ENCODE measurements around the gene SGK1.
A peak's percentile ranks its signal among the peaks of the same experiment; 100 is the strongest.
"Not testable (repeated sequence)": the region's sequence is repeated elsewhere in the genome, so short reads cannot be mapped to it uniquely, and the experiment has no call there.

Gene SGK1

GRCh38 chr6:134255280-134255679 lies 62.6 kb downstream of the SGK1 start:
- not testable (repeated sequence) for DNase-seq (ENCODE audit: low read depth in 2 of 3, low spot score in 1 of 3)

- no peak for DNase-seq (ENCODE audit: low read depth in 2 of 3, low spot score in 1 of 3)
Measured at GRCh38 chr6:134254118-134254517, 63.8 kb downstream of the SGK1 start.

DNA sequence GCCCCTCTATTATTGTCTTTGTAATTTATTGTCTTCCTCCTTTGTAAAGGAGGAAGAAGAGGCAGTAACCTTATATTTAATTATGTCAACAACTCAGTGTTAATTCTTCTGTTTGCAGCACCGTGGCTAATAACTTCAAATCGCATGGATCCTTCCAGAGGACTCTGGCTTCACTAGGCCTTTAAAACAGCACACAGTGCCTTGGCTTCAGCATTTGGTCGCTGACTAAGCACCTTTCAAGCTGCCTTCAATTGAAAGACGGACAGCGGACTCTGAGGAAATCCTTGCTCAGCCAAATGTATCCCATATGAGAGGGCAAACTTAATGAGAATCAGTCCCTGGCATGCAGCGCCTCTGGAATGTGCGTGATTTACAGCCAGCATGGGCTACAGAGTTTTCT lies 64.2 kb downstream of the SGK1 start:
- no peak for DNase-seq (ENCODE audit: low read depth in 2 of 3, low spot score in 1 of 3)

- no peak for DNase-seq (ENCODE audit: low read depth in 2 of 3, low spot score in 1 of 3)
Measured at GRCh38 chr6:134251320-134251719, 66.6 kb downstream of the SGK1 start.

DNA sequence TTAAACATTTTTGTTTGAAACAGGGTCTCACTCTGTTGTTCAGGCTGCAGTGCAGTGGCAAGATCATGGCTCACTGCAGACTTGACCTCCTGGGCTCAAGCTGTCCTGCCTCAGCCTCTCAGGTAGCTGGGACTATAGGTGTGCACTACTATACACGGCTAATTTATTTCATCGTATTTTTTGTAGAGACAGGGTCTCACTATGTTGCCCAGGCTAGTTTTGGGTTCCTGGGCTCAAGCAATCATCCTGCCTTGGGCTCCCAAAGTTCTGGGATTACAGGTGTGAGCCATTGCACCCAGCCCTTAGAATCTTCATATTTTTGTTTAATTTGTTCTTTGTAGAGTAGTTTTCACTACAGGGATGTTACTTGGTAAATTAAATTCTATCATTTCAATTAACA lies 67.1 kb downstream of the SGK1 start:
- no peak for DNase-seq (ENCODE audit: low read depth in 2 of 3, low spot score in 1 of 3)

GRCh38 chr6:134249759-134250602 lies 67.9 kb downstream of the SGK1 start:
- DNase-seq (ENCODE audit: low read depth in 2 of 3, low spot score in 1 of 3) = no peak

- DNase-seq (ENCODE audit: low read depth in 2 of 3, low spot score in 1 of 3) = no peak
Measured at GRCh38 chr6:134249239-134249758, 68.6 kb downstream of the SGK1 start.

DNA sequence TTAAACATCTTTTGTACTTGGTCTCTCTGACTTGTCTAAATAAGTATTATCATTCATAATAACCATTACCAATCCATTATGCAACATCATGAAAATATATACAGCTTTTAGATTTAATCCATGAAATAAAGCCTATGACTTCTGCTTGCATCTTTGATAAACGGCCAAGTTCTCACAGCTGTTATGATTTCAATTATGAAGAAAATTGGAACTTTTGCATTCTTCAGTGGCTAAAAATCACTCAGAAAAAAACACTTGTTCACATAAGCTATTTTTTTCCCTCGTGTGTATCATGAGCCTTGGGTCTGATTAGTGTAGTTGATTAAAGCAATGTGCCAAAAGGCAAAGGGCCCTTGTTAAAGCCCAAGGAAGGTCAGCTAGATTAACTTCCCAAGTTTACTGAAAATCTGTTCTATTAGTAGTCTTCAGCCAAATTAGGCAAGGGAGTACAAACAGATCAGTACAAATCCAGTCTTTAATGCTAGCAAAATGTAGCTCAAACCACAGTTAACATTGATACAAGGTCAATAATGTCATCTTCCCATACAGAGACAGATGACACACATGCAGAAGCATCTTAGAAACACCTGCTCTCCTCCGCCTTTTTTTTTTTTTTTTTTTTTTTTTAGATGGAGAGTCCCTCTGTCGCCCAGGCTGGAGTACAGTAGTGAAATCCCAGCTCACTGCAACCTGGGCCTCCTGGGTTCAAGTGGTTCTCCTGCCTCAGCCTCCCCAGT lies 69.9 kb downstream of the SGK1 start:
- no peak for DNase-seq (ENCODE audit: low read depth in 2 of 3, low spot score in 1 of 3)

- DNase-seq (ENCODE audit: low read depth in 2 of 3, low spot score in 1 of 3) = peak; percentile 43 to 67 (median 57)
Measured at GRCh38 chr6:134247231-134247833, 70.6 kb downstream of the SGK1 start.

DNA sequence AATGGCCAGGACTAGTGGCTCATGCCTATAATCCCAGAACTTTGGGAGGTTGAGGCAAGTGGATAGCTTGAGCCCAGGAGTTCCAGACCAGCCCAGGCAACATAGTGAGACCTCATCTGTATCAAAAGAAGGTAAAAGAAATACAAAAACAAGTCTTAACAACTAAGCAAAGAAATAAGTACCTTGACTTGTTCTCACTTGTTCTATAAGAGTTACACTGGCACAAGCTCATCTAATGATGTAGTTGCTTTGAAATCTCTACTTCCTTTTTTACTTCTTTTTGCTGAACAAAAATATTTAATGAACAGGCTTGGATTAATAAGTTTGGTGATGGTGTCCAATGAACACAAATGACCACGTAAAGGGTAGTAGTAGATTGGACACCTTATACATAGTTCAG lies 72.2 kb downstream of the SGK1 start:
- no peak for DNase-seq (ENCODE audit: low read depth in 2 of 3, low spot score in 1 of 3)

- no peak for DNase-seq (ENCODE audit: low read depth in 2 of 3, low spot score in 1 of 3)
Measured at GRCh38 chr6:134245041-134245440, 72.9 kb downstream of the SGK1 start.

GRCh38 chr6:134240665-134241431 lies 77.1 kb downstream of the SGK1 start:
- peak; percentile 40 to 47 (median 42) for DNase-seq (ENCODE audit: low read depth in 2 of 3, low spot score in 1 of 3)

DNA sequence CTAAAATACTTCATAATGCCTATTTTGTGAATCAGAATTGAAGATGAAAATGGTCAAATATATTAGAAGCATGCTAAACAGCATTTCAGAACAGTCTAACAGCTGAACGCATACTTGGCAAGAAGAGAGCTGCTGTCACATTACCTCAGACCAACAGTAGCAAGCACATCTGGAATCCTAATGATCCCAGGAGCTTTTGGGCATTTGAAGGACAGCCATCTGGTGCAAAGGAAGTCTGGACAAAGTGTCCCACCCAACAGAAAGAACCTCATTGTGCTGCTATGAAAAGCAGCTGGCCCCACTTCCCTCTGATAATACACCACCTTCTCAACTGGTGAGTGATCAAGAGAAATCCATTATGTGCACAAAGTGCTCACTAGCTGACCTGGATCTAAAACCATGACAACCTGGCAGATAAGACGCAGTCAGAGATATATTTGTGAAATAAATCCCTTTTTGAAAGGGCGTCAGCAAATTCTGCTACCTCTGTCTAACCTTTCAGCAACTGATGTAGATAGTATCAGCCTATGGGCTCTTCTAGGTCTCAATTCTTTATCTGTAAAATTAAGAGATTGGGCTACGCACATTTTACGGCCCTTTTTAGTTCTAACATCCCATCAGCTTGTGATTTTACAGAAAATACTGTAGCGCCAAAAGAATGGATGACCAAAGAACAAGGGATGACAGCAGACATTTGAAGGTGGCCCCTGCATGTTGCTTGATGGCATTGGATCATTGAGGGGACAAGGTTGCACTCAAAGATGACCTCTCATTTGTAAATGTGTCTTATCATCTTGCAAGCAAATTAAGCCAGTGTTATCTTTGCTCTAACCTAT lies 78.7 kb downstream of the SGK1 start:
- no peak for DNase-seq (ENCODE audit: low read depth in 2 of 3, low spot score in 1 of 3)

DNA sequence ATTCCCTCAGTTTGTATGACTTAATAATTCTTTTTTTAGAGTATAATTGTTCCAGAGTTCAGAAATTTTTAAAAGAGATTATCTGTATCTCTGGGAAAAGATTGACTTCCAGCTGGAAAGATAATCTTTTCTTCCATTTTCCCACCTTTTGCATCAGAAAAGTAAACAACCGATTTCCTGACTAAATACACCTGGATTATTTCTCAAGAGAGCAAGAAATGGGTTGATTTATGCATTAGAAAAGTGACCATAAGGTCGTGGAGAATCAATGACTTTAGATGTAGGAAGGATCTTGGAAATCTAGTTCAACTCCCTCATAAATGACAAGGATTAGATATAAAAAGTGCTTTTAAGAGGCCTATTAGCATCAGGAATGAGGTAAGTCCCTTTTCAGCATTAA lies 79.9 kb downstream of the SGK1 start:
- no peak for DNase-seq (ENCODE audit: low read depth in 2 of 3, low spot score in 1 of 3)

- DNase-seq (ENCODE audit: low read depth in 2 of 3, low spot score in 1 of 3) = no peak
Measured at GRCh38 chr6:134235937-134236751, 81.8 kb downstream of the SGK1 start.

- DNase-seq (ENCODE audit: low read depth in 2 of 3, low spot score in 1 of 3) = not testable (repeated sequence)
Measured at GRCh38 chr6:134235334-134235733, 82.6 kb downstream of the SGK1 start.

DNA sequence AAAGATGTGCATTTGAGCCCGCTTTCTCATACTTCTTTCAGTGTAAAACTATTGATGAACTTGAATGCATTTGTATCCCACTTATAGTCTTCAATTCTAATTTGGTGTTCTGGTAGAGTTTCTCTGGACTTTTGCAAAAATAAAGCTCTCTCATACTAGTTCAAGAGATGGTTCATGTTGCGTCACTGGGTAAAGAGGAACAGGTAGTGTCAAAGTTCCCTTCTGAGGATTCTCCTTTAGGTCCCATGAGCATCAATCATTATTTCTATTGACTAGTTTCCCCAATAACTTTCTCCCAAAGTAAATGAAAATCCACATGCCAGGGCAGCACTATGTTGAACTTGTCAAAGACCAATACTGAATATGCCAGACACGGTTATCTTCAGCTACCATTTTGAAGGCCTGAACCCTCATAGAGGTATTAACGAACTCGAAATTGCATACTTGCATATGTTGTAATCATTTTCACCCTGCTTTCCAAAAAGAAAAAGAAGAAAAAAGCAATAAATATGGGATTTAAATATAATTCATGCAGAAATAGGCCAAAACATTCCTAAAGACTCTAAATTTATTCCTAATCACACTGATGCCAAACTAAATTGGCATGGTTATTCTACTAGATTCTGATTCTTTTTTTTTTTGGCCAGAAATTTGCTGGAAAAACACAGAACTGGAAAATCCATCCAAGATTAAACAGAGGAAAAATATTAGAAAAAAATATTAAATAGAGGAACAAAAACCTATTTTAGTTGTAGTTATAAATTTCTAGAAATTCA lies 84.5 kb downstream of the SGK1 start:
- DNase-seq (ENCODE audit: low read depth in 2 of 3, low spot score in 1 of 3) = no peak

GRCh38 chr6:134230940-134231339 lies 87.0 kb downstream of the SGK1 start:
- no peak for DNase-seq (ENCODE audit: low read depth in 2 of 3, low spot score in 1 of 3)
